ENCODE results near the gene PDLIM4. TPM values are rescaled to one million over a fixed set of nuclear protein-coding genes. Genes with fewer than 3 reads are reported as not detected.

PDLIM4 gene
- total RNA-seq, 4 donors from 2014 or later, result 9.7 to 43.4 (median 19.7) TPM

- 80 to 94% methylated on average over 1 of the region's 1 CpG for WGBS, 2 donors (ENCODE audit: low coverage in 1 of 2)
- intact Hi-C loops (cut with DNase I; ENCODE audit: low total_unique reads) (no loop called here), in situ Hi-C loops (cut with MboI; ENCODE audit: low pct_ligation_motif_present in 1 of 4, low pct_unique_long_range_greater_than_20kb in 1 of 4, low sequenced_read_pairs in 3 of 4) (no loop called here)
- Histone ChIP-seq H3K4me1 (peaks cover 5 to 30% (median 24%) of the 10 kb centered on the region in 4 donors), H3K9me3 (no peaks in the 10 kb centered on the region), H3K4me3 (no peak overlapping the region), H3K36me3 (peaks cover 0 to 7% (median 0%) of the 10 kb centered on the region in 4 donors), H3K27me3 (no peaks in the 10 kb centered on the region), H3K27ac (peak overlapping the region in 3 of 4 donors; percentile 77 to 81 (median 80))
- TF ChIP-seq POLR2AphosphoS5 (IDR thresholded peaks at IDR 0.05) (no peak), EP300 (IDR thresholded peaks at IDR 0.05; ENCODE audit: low read depth) (no peak), CTCF (IDR thresholded peaks at IDR 0.05) (no peak), POLR2A (IDR thresholded peaks at IDR 0.05) (no peak)
- no peak for DNase-seq
Measured at GRCh38 chr5:132219981-132220380, 37.5 kb upstream of the PDLIM4 start.

DNA sequence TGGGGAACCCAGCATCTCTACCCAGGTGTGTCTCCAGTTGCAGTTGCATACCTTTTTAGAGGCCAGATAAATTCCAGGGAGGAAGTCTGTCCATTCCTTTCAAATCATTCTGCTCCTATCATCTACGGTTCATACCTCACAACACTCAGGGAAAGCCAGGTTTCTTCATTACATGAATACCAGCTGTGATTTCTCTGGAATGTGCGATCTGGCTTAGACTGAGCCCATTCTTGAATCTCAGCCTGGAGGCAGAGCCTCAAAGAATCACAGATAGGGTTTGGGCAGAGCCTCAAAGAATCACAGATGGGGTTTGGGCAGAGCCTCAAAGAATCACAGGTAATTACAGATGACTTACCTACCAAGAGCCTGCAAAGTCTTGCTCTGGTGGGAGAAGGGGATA, 37.0 kb upstream of the PDLIM4 start:
- H3K27me3 ChIP-seq, result no peaks in the 10 kb centered on the region
- peaks cover 0 to 7% (median 0%) of the 10 kb centered on the region in 4 donors for H3K36me3 ChIP-seq
- in situ Hi-C loops (cut with MboI; ENCODE audit: low pct_ligation_motif_present in 1 of 4, low pct_unique_long_range_greater_than_20kb in 1 of 4, low sequenced_read_pairs in 3 of 4), result no loop called here
- intact Hi-C loops (cut with DNase I; ENCODE audit: low total_unique reads), result no loop called here
- H3K9me3 ChIP-seq, result no peaks in the 10 kb centered on the region
- TF ChIP-seq POLR2AphosphoS5 (IDR thresholded peaks at IDR 0.05) (no peak), EP300 (IDR thresholded peaks at IDR 0.05; ENCODE audit: low read depth) (no peak), POLR2A (IDR thresholded peaks at IDR 0.05) (no peak), CTCF (IDR thresholded peaks at IDR 0.05) (no peak)
- H3K4me3 ChIP-seq, result no peak overlapping the region
- peak overlapping the region; percentile 77 to 95 (median 80) for H3K27ac ChIP-seq
- DNase-seq, result no peak
- WGBS, 2 donors (ENCODE audit: low coverage in 1 of 2), result 87 to 100% methylated on average over 1 to 2 of the region's 2 CpGs
- H3K4me1 ChIP-seq, result peaks cover 9 to 34% (median 26%) of the 10 kb centered on the region in 4 donors

DNA sequence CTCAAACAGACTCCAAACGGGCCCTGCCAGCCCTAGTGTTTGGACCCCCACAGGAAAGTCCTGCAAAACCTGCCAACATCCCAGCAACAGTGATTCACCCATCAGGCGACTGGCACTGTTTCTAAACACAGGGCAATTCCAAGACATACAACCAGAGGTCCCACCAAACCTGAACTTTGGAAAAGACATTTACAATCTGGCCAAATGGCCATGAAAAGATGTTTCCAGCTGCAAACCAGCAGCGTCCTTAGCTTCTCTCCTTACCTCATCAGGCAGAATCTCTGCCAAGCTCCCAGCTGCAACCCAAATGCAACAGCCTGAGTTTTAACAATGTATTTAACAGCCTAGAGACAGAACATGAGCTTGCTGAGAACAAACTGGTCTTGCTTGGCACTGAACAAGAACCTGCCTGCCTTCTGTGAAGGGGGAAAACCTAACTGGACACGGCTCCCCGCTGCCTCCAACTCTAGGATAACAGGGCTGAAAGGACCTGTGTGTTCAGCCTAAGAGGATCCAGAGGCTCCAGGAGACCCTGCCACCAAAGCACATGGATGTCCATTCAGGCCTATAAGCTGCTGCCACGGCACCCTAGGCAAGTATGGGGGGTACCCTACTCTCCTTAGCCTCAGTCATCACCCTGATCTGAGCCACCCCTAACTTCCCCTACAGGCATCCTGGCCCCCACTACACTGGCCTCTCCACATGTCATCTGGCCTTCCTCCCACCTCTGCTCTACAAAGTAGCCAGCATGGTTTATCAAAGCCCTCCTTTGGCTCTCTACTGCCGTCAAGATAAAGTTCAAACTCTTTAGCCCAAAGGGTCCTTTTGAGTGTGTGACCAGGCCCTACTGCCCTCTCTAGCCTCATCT, 35.5 kb upstream of the PDLIM4 start:
- peak overlapping the region; percentile 77 to 95 (median 80) for H3K27ac ChIP-seq
- in situ Hi-C loops (cut with MboI; ENCODE audit: low pct_ligation_motif_present in 1 of 4, low pct_unique_long_range_greater_than_20kb in 1 of 4, low sequenced_read_pairs in 3 of 4), result no loop called here
- peaks cover 24 to 49% (median 38%) of the 10 kb centered on the region in 4 donors for H3K4me1 ChIP-seq
- H3K9me3 ChIP-seq, result no peaks in the 10 kb centered on the region
- peak; percentile 42 for DNase-seq
- 75% methylated on average over 2 to 7 of the region's 7 CpGs for WGBS, 2 donors (ENCODE audit: low coverage in 1 of 2)
- no peak overlapping the region for H3K4me3 ChIP-seq
- TF ChIP-seq POLR2AphosphoS5 (IDR thresholded peaks at IDR 0.05) (peak; percentile 51 to 72 (median 68)), EP300 (IDR thresholded peaks at IDR 0.05; ENCODE audit: low read depth) (no peak), POLR2A (IDR thresholded peaks at IDR 0.05) (no peak), CTCF (IDR thresholded peaks at IDR 0.05) (no peak)
- H3K36me3 ChIP-seq, result peaks cover 0 to 6% (median 0%) of the 10 kb centered on the region in 4 donors
- H3K27me3 ChIP-seq, result no peaks in the 10 kb centered on the region
- intact Hi-C loops (cut with DNase I; ENCODE audit: low total_unique reads), result no loop called here

DNA sequence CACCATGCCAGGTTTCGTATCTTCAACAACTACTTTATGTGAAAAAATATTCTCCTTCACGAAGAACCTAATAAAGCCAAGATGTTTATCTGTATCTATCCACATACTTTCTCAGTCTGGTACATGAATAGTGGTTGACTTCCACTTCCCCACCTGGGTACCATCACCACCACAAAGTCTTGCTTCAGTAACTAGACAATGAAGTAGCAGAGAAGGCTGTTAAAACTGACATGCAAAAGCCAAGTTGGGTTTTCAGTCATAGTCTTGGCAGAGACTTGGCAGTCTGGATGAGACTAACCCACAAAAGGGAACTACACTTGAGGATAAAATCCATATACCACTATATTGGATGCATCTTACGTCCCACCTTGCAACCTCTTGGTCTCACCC, 34.9 kb upstream of the PDLIM4 start:
- Histone ChIP-seq H3K4me1 (peaks cover 24 to 50% (median 38%) of the 10 kb centered on the region in 4 donors), H3K4me3 (no peak overlapping the region), H3K36me3 (no peaks in the 10 kb centered on the region), H3K27me3 (no peaks in the 10 kb centered on the region), H3K27ac (peak overlapping the region; percentile 77 to 95 (median 80)), H3K9me3 (no peaks in the 10 kb centered on the region)
- no peak for DNase-seq
- WGBS, 2 donors (ENCODE audit: low coverage in 1 of 2), result 81 to 92% methylated on average over 2 to 3 of the region's 3 CpGs
- TF ChIP-seq POLR2A (IDR thresholded peaks at IDR 0.05) (no peak), POLR2AphosphoS5 (IDR thresholded peaks at IDR 0.05) (no peak), CTCF (IDR thresholded peaks at IDR 0.05) (no peak), EP300 (IDR thresholded peaks at IDR 0.05; ENCODE audit: low read depth) (no peak)
- intact Hi-C loops (cut with DNase I; ENCODE audit: low total_unique reads) (no loop called here), in situ Hi-C loops (cut with MboI; ENCODE audit: low pct_ligation_motif_present in 1 of 4, low pct_unique_long_range_greater_than_20kb in 1 of 4, low sequenced_read_pairs in 3 of 4) (no loop called here)
